ENCODE results near the gene DEGS1.
A peak's percentile ranks its signal among the peaks of the same experiment; 100 is the strongest.

Gene DEGS1

GRCh38 chr1:224169718-224170270 lies 13.2 kb upstream of the DEGS1 start:
- no peak for DNase-seq (ENCODE audit: low read depth)
- TF ChIP-seq CTCF (IDR thresholded peaks at IDR 0.05; ENCODE audit: control insufficient read depth, extremely low read depth, insufficient read depth): no peak
- no peak overlapping the region for H3K4me3 ChIP-seq (ENCODE audit: low read depth, low read length)

- H3K4me3 ChIP-seq (ENCODE audit: low read depth, low read length): no peak overlapping the region
- DNase-seq (ENCODE audit: low read depth): no peak
- no peak for TF ChIP-seq CTCF (IDR thresholded peaks at IDR 0.05; ENCODE audit: control insufficient read depth, extremely low read depth, insufficient read depth)
These were observed 12.7 kb upstream of the DEGS1 start for GRCh38 chr1:224170343-224170742.

GRCh38 chr1:224170748-224171478 lies 12.1 kb upstream of the DEGS1 start:
- H3K4me3 ChIP-seq (ENCODE audit: low read depth, low read length): no peak overlapping the region
- TF ChIP-seq CTCF (IDR thresholded peaks at IDR 0.05; ENCODE audit: control insufficient read depth, extremely low read depth, insufficient read depth): peak; percentile 59
- no peak for DNase-seq (ENCODE audit: low read depth)

- DNase-seq (ENCODE audit: low read depth): no peak
- no peak overlapping the region for H3K4me3 ChIP-seq (ENCODE audit: low read depth, low read length)
- no peak for TF ChIP-seq CTCF (IDR thresholded peaks at IDR 0.05; ENCODE audit: control insufficient read depth, extremely low read depth, insufficient read depth)
These were observed 10.8 kb upstream of the DEGS1 start for GRCh38 chr1:224172229-224172628.

- TF ChIP-seq CTCF (IDR thresholded peaks at IDR 0.05; ENCODE audit: control insufficient read depth, extremely low read depth, insufficient read depth): no peak
- no peak overlapping the region for H3K4me3 ChIP-seq (ENCODE audit: low read depth, low read length)
- peak; percentile 94 for DNase-seq (ENCODE audit: low read depth)
These were observed 9.5 kb upstream of the DEGS1 start for GRCh38 chr1:224173523-224173922.

GRCh38 chr1:224175617-224176016 lies 7.4 kb upstream of the DEGS1 start:
- no peak overlapping the region for H3K4me3 ChIP-seq (ENCODE audit: low read depth, low read length)
- TF ChIP-seq CTCF (IDR thresholded peaks at IDR 0.05; ENCODE audit: control insufficient read depth, extremely low read depth, insufficient read depth): no peak
- DNase-seq (ENCODE audit: low read depth): no peak
